HepG2 (cell line): ENCODE measurements around the gene SAPCD1. TPM values are rescaled to one million over a fixed set of nuclear protein-coding genes. Genes with fewer than 3 reads are reported as not detected.

ENCODE experiments used
- EZH2 ChIP-seq: conservative IDR thresholded peaks from 2 replicates; pipeline ENCODE4 v1.6.1; 2012; ENCODE audit warnings: mild to moderate bottlenecking, low read depth, low read length, moderate library complexity
- HOXA5 ChIP-seq: sonication (generic); formaldehyde crosslinking; IDR thresholded peaks from 2 replicates; pipeline ENCODE4 v1.4.0; 2020; ENCODE audit warnings: missing genetic modification reagents
- ISX ChIP-seq: sonication (generic); formaldehyde crosslinking; conservative IDR thresholded peaks from 2 replicates; pipeline ENCODE4 v1.5.0; 2020; ENCODE audit warnings: missing genetic modification reagents
- TCF12 ChIP-seq, 2 experiments: fragments of 450-650 bp in 1 of 2; sonication (generic) in 1 of 2; formaldehyde crosslinking in 1 of 2; IDR thresholded peaks; 2 replicates each; pipeline versions ENCODE4 v1.6.1 to v1.8.0; 2017 to 2022; ENCODE audit warnings: antibody characterized with exemption in 1 of 2, mild to moderate bottlenecking in 1 of 2, missing genetic modification reagents in 1 of 2, moderate library complexity in 1 of 2
- ZNF670 ChIP-seq: sonication (generic); formaldehyde crosslinking; IDR thresholded peaks from 2 replicates; pipeline ENCODE4 v1.8.0; 2022; ENCODE audit warnings: mild to moderate bottlenecking, missing genetic modification reagents, borderline replicate concordance
- ZNF883 ChIP-seq: sonication (generic); formaldehyde crosslinking; IDR thresholded peaks from 2 replicates; pipeline ENCODE4 v1.5.1; 2020; ENCODE audit warnings: mild to moderate bottlenecking, missing genetic modification reagents; ENCODE audit errors: not compliant biosample characterization
- polyA plus RNA-seq, 8 experiments: library from polyadenylated mRNA; depleted of rRNA in 3 of 8; stranded (reverse) in 7 of 8; unstranded in 1 of 8; fragments of >200 nt; fragmentation: Illumina TruSeq in 4 of 8; extraction: Trizol in 4 of 8; gene quantifications; 2 replicates each; pipeline versions ENCODE4 v1.2.1 to v1.2.3, GENCODE V29; 2011 to 2016; ENCODE audit warnings: low read depth in 4 of 8, missing spikeins in 1 of 8, mixed read lengths in 1 of 8; ENCODE audit not compliant: insufficient read depth in 1 of 8
- total RNA-seq, 5 experiments: library from RNA; depleted of rRNA; stranded (reverse); fragments of >200 nt; fragmentation: Illumina TruSeq; extraction: Trizol; gene quantifications; 2 replicates each; pipeline ENCODE4 v1.2.3, GENCODE V29; 2016; ENCODE audit warnings: low read depth in 1 of 5
- TF ChIP-seq, protein P1 (sequence below): sonication (generic); formaldehyde crosslinking; IDR thresholded peaks from 2 replicates; pipeline ENCODE4 v1.4.0; 2020; ENCODE audit warnings: mild to moderate bottlenecking, missing genetic modification reagents
- TF ChIP-seq, protein P2 (sequence below): sonication (generic); formaldehyde crosslinking; IDR thresholded peaks from 2 replicates; pipeline ENCODE4 v1.4.0; 2020; ENCODE audit warnings: missing genetic modification reagents
- TF ChIP-seq, protein P3 (sequence below): sonication (generic); formaldehyde crosslinking; IDR thresholded peaks from 2 replicates; pipeline ENCODE4 v1.4.0; 2020; ENCODE audit warnings: missing genetic modification reagents, borderline replicate concordance

Gene SAPCD1
- total and polyA plus RNA-seq, 2 of the 13 experiments (the other 11 are each of a cell fraction or from before 2014, with no cell fraction given): 2.5 to 3.9 TPM

DNA sequence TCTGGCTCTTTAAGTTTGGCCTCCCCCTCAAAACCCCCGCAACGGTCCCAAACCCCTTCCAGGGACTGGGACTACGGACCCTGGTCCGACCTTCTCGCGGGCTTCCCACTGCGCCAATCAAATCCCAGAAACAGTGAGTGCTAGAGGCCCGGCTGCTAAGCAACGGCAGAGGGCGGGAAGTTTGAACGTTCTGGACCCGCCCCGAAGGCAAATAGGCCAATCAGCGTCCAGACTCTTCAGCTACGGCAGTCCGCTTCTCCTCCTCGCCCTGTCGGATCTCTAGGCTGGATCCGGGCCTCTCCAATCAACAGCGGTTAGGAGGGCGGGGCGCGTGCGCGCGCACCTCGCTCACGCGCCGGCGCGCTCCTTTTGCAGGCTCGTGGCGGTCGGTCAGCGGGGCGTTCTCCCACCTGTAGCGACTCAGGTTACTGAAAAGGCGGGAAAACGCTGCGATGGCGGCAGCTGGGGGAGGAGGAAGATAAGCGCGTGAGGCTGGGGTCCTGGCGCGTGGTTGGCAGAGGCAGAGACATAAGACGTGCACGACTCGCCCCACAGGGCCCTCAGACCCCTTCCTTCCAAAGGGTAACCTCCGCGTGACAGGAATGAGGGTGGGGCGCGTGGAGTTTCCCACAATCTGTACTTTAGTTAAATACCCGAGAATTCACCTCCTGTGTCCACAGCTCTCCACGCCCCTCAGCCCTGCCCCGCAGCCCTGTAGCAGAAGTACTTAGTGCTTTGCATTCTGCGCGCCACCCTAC, 22.6 kb upstream of the SAPCD1 start, which contains the start of gene MSH5 (continued):
- TF ChIP-seq, protein P1, sequence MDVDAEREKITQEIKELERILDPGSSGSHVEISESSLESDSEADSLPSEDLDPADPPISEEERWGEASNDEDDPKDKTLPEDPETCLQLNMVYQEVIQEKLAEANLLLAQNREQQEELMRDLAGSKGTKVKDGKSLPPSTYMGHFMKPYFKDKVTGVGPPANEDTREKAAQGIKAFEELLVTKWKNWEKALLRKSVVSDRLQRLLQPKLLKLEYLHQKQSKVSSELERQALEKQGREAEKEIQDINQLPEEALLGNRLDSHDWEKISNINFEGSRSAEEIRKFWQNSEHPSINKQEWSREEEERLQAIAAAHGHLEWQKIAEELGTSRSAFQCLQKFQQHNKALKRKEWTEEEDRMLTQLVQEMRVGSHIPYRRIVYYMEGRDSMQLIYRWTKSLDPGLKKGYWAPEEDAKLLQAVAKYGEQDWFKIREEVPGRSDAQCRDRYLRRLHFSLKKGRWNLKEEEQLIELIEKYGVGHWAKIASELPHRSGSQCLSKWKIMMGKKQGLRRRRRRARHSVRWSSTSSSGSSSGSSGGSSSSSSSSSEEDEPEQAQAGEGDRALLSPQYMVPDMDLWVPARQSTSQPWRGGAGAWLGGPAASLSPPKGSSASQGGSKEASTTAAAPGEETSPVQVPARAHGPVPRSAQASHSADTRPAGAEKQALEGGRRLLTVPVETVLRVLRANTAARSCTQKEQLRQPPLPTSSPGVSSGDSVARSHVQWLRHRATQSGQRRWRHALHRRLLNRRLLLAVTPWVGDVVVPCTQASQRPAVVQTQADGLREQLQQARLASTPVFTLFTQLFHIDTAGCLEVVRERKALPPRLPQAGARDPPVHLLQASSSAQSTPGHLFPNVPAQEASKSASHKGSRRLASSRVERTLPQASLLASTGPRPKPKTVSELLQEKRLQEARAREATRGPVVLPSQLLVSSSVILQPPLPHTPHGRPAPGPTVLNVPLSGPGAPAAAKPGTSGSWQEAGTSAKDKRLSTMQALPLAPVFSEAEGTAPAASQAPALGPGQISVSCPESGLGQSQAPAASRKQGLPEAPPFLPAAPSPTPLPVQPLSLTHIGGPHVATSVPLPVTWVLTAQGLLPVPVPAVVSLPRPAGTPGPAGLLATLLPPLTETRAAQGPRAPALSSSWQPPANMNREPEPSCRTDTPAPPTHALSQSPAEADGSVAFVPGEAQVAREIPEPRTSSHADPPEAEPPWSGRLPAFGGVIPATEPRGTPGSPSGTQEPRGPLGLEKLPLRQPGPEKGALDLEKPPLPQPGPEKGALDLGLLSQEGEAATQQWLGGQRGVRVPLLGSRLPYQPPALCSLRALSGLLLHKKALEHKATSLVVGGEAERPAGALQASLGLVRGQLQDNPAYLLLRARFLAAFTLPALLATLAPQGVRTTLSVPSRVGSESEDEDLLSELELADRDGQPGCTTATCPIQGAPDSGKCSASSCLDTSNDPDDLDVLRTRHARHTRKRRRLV: peak; percentile 94
- TF ChIP-seq, protein P2, sequence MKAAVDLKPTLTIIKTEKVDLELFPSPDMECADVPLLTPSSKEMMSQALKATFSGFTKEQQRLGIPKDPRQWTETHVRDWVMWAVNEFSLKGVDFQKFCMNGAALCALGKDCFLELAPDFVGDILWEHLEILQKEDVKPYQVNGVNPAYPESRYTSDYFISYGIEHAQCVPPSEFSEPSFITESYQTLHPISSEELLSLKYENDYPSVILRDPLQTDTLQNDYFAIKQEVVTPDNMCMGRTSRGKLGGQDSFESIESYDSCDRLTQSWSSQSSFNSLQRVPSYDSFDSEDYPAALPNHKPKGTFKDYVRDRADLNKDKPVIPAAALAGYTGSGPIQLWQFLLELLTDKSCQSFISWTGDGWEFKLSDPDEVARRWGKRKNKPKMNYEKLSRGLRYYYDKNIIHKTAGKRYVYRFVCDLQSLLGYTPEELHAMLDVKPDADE (CRISPR knock-in tag): peak; percentile 91; the same call in 1 of the 2 replicates
- TF ChIP-seq, protein P3, sequence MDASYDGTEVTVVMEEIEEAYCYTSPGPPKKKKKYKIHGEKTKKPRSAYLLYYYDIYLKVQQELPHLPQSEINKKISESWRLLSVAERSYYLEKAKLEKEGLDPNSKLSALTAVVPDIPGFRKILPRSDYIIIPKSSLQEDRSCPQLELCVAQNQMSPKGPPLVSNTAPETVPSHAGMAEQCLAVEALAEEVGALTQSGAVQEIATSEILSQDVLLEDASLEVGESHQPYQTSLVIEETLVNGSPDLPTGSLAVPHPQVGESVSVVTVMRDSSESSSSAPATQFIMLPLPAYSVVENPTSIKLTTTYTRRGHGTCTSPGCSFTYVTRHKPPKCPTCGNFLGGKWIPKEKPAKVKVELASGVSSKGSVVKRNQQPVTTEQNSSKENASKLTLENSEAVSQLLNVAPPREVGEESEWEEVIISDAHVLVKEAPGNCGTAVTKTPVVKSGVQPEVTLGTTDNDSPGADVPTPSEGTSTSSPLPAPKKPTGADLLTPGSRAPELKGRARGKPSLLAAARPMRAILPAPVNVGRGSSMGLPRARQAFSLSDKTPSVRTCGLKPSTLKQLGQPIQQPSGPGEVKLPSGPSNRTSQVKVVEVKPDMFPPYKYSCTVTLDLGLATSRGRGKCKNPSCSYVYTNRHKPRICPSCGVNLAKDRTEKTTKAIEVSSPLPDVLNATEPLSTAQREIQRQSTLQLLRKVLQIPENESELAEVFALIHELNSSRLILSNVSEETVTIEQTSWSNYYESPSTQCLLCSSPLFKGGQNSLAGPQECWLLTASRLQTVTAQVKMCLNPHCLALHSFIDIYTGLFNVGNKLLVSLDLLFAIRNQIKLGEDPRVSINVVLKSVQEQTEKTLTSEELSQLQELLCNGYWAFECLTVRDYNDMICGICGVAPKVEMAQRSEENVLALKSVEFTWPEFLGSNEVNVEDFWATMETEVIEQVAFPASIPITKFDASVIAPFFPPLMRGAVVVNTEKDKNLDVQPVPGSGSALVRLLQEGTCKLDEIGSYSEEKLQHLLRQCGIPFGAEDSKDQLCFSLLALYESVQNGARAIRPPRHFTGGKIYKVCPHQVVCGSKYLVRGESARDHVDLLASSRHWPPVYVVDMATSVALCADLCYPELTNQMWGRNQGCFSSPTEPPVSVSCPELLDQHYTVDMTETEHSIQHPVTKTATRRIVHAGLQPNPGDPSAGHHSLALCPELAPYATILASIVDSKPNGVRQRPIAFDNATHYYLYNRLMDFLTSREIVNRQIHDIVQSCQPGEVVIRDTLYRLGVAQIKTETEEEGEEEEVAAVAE (CRISPR knock-in tag): peak; percentile 98
- TF ChIP-seq ZNF670 (peak; percentile 96; the same call in 1 of the 2 replicates), ISX (CRISPR knock-in tag) (0 out of 2 replicates have a peak, but pooled peaks have one; percentile 81), HOXA5 (CRISPR knock-in tag) (0 out of 2 replicates have a peak, but pooled peaks have one; percentile 48), TCF12 (IDR thresholded peaks at IDR 0.05) (no peak), TCF12 (CRISPR knock-in tag; IDR thresholded peaks at IDR 0.05) (0 out of 2 replicates have a peak, but pooled peaks have one; percentile 68), EZH2 (no peak), ZNF883 (CRISPR knock-in tag) (peak; percentile 100)
